ENCODE data around the gene ARHGAP44. TPM values are rescaled to one million over a fixed set of nuclear protein-coding genes. Genes with fewer than 3 reads are reported as not detected.

ARHGAP44 gene
- total RNA-seq, 1 experiment from 2014 or later: 7.3 TPM

DNA sequence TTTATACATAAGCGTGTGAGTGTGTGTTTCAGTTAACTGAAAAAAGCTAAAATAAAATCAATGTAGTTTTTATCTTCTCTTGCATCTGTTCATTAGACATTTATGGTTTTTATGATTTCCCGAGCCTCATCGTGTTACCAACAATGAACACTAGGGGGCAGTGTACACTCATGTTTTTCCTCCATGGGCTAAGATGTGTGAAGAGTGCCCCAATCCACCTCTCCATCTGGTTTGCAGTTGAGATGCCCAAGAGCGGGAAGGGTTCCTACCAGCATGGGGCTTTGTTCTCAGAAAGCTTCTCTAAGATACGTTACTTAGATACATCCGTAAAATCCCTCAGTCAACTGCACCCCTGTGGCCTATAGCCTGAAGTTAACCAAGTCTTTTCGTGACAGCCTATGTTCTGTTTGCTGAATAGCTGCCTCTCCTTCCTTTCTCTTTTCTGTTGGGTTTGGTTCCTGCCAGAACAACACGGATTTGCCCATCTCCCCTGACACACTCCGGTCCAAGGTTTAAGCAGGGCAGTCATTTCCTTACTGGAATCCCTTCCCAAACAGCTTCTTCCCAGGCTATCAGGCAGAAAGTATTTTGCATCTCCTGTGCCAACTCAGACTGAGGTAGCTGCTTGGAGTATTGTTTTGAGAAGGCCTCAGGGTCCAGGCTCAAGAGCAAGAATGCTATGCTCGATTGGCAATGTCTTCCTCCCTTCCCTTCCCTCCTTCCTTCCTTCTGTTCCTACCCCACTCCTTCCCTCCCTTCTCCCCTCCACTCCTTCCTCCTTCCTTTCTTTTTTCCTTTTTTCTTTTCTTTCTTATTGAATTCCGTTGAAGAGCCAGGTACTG lies 241.4 kb downstream of the ARHGAP44 start:
- no peak overlapping the region for H3K4me2 ChIP-seq (ENCODE audit: low read length)
- no peaks in the 10 kb centered on the region for H3K9me3 ChIP-seq (ENCODE audit: control insufficient read depth in 1 of 2, insufficient read depth in 1 of 2, low read depth in 1 of 2, low read length in 2 of 2)
- TF ChIP-seq JUND (IDR thresholded peaks at IDR 0.05) (no peak), EGR1 (IDR thresholded peaks at IDR 0.05; ENCODE audit: low read depth) (no peak), CTCF (IDR thresholded peaks at IDR 0.05 in 2 of 3, conservative IDR thresholded peaks at IDR 0.05 in 1 of 3; ENCODE audit: borderline replicate concordance in 1 of 3, insufficient read depth in 1 of 3, low read depth in 2 of 3, low read length in 2 of 3) (peak; percentile 50 to 86 (median 73); a peak in 5 of 6 replicates), RAD21 (IDR thresholded peaks at IDR 0.05; ENCODE audit: low read depth) (peak; percentile 61)
- no peak overlapping the region for H3K9ac ChIP-seq (ENCODE audit: low read length)
- intact Hi-C loops (cut with micrococcal nuclease): loop anchor here (5.0 kb wide), 1 partner anchor 1272 kb away; the partner anchor contains the start of gene HS3ST3B1
- POLR2A ChIA-PET: interaction anchor here (0.9 to 1.8 kb wide), 2 partner anchors 12 to 303 kb away, joined by 3 to 19 read pairs; partner anchors contain the start of gene ELAC2
- DNase-seq (ENCODE audit: low read depth, low spot score): no peak
- RAD21 ChIA-PET (ENCODE audit: low non-redundant PET in 1 of 2, low total read pairs in 2 of 2, uncharacterized antibody in 2 of 2, unreplicated experiment in 2 of 2): no interaction called here
- H2AFZ ChIP-seq (ENCODE audit: low read depth, low read length, poor library complexity, severe bottlenecking): peak overlapping the region; percentile 87
- no peak overlapping the region for H3K4me3 ChIP-seq (replicated peaks in 1 of 2; ENCODE audit: low read depth in 1 of 2, low read length in 2 of 2)
- H3K27me3 ChIP-seq (ENCODE audit: insufficient read depth, low read length): 0 out of 2 replicates have a peak, but pooled peaks cover 2% of the 10 kb centered on the region
- ATAC-seq: peak; percentile 73
- no peaks in the 10 kb centered on the region for H3K9me2 ChIP-seq (ENCODE audit: insufficient read depth)
- H4K20me1 ChIP-seq (ENCODE audit: insufficient read depth): no peaks in the 10 kb centered on the region
- CTCF ChIA-PET: interaction anchor here (0.6 to 4.5 kb wide), 16 partner anchors 10 to 1935 kb away, joined by 3 to 46 read pairs (median 4); partner anchors contain the start of genes ELAC2 and ZNF18
- no peak overlapping the region for H3K27ac ChIP-seq (ENCODE audit: low read depth, low read length)
- H3K36me3 ChIP-seq (ENCODE audit: control insufficient read depth in 1 of 2, insufficient read depth in 2 of 2, low read length in 2 of 2): no peaks in the 10 kb centered on the region
- H3K79me2 ChIP-seq (ENCODE audit: insufficient read depth, low read length): no peaks in the 10 kb centered on the region
- no peaks in the 10 kb centered on the region for H3K4me1 ChIP-seq (ENCODE audit: control insufficient read depth in 1 of 2, insufficient read depth in 2 of 2, low read length in 2 of 2)
- BruUV-seq (replicated peaks): no TSS peak
